ENCODE data around the gene SLC12A6.

SLC12A6 gene

GRCh38 chr15:34336231-34336990 is 1.2 kb downstream of the SLC12A6 start:
- in situ Hi-C loops (cut with HindIII; ENCODE audit: low pct_ligation_motif_present, low pct_unique_long_range_greater_than_20kb, low sequenced_read_pairs), result no loop called here
- no peak for DNase-seq

- in situ Hi-C loops (cut with HindIII; ENCODE audit: low pct_ligation_motif_present, low pct_unique_long_range_greater_than_20kb, low sequenced_read_pairs), result no loop called here
- DNase-seq, result no peak
Observed at GRCh38 chr15:34335176-34336032, 2.2 kb downstream of the SLC12A6 start.

GRCh38 chr15:34334672-34335071 is 2.9 kb downstream of the SLC12A6 start:
- in situ Hi-C loops (cut with HindIII; ENCODE audit: low pct_ligation_motif_present, low pct_unique_long_range_greater_than_20kb, low sequenced_read_pairs), result no loop called here

GRCh38 chr15:34332553-34333120 is 4.9 kb downstream of the SLC12A6 start:
- no peak for DNase-seq
- in situ Hi-C loops (cut with HindIII; ENCODE audit: low pct_ligation_motif_present, low pct_unique_long_range_greater_than_20kb, low sequenced_read_pairs), result no loop called here

More at GRCh38 chr15:34334672-34335071, 2.9 kb downstream of the SLC12A6 start:
- no peak for DNase-seq

GRCh38 chr15:34331809-34332208 is 5.8 kb downstream of the SLC12A6 start:
- DNase-seq, result no peak
- in situ Hi-C loops (cut with HindIII; ENCODE audit: low pct_ligation_motif_present, low pct_unique_long_range_greater_than_20kb, low sequenced_read_pairs), result no loop called here

GRCh38 chr15:34330279-34330678 is 7.3 kb downstream of the SLC12A6 start:
- in situ Hi-C loops (cut with HindIII; ENCODE audit: low pct_ligation_motif_present, low pct_unique_long_range_greater_than_20kb, low sequenced_read_pairs), result no loop called here
- DNase-seq, result no peak

GRCh38 chr15:34329006-34329405 is 8.6 kb downstream of the SLC12A6 start:
- in situ Hi-C loops (cut with HindIII; ENCODE audit: low pct_ligation_motif_present, low pct_unique_long_range_greater_than_20kb, low sequenced_read_pairs), result no loop called here
- no peak for DNase-seq

- in situ Hi-C loops (cut with HindIII; ENCODE audit: low pct_ligation_motif_present, low pct_unique_long_range_greater_than_20kb, low sequenced_read_pairs), result no loop called here
- no peak for DNase-seq
Observed at GRCh38 chr15:34327906-34328305, 9.7 kb downstream of the SLC12A6 start.

- in situ Hi-C loops (cut with HindIII; ENCODE audit: low pct_ligation_motif_present, low pct_unique_long_range_greater_than_20kb, low sequenced_read_pairs), result no loop called here
Observed at GRCh38 chr15:34325368-34325767, 12.2 kb downstream of the SLC12A6 start.

GRCh38 chr15:34324933-34325332 is 12.6 kb downstream of the SLC12A6 start:
- no peak for DNase-seq
- in situ Hi-C loops (cut with HindIII; ENCODE audit: low pct_ligation_motif_present, low pct_unique_long_range_greater_than_20kb, low sequenced_read_pairs), result no loop called here

More at GRCh38 chr15:34325368-34325767, 12.2 kb downstream of the SLC12A6 start:
- DNase-seq, result no peak

GRCh38 chr15:34323217-34323616 is 14.4 kb downstream of the SLC12A6 start:
- in situ Hi-C loops (cut with HindIII; ENCODE audit: low pct_ligation_motif_present, low pct_unique_long_range_greater_than_20kb, low sequenced_read_pairs), result no loop called here

GRCh38 chr15:34318277-34319079 is 19.1 kb downstream of the SLC12A6 start:
- in situ Hi-C loops (cut with HindIII; ENCODE audit: low pct_ligation_motif_present, low pct_unique_long_range_greater_than_20kb, low sequenced_read_pairs), result no loop called here
- peak; percentile 75 for DNase-seq

More at GRCh38 chr15:34323217-34323616, 14.4 kb downstream of the SLC12A6 start:
- DNase-seq, result no peak

GRCh38 chr15:34314491-34315490 is 22.8 kb downstream of the SLC12A6 start:
- DNase-seq, result no peak
- in situ Hi-C loops (cut with HindIII; ENCODE audit: low pct_ligation_motif_present, low pct_unique_long_range_greater_than_20kb, low sequenced_read_pairs), result no loop called here

- in situ Hi-C loops (cut with HindIII; ENCODE audit: low pct_ligation_motif_present, low pct_unique_long_range_greater_than_20kb, low sequenced_read_pairs), result no loop called here
- DNase-seq, result no peak
Observed at GRCh38 chr15:34311563-34311962, 26.0 kb downstream of the SLC12A6 start.

GRCh38 chr15:34304613-34305012 is 33.0 kb downstream of the SLC12A6 start:
- in situ Hi-C loops (cut with HindIII; ENCODE audit: low pct_ligation_motif_present, low pct_unique_long_range_greater_than_20kb, low sequenced_read_pairs), result no loop called here
- no peak for DNase-seq

GRCh38 chr15:34301058-34301457 is 36.5 kb downstream of the SLC12A6 start:
- DNase-seq, result no peak
- in situ Hi-C loops (cut with HindIII; ENCODE audit: low pct_ligation_motif_present, low pct_unique_long_range_greater_than_20kb, low sequenced_read_pairs), result no loop called here

GRCh38 chr15:34297059-34297458 is 40.5 kb downstream of the SLC12A6 start:
- DNase-seq, result no peak
- in situ Hi-C loops (cut with HindIII; ENCODE audit: low pct_ligation_motif_present, low pct_unique_long_range_greater_than_20kb, low sequenced_read_pairs), result no loop called here

Data from ACHN (cell line).